GM12878 (cell line): Measurements from ENCODE around the gene GARIN5A. TPM values are rescaled to one million over a fixed set of nuclear protein-coding genes. Genes with fewer than 3 reads are reported as not detected.

Source experiments
- CUX1 ChIP-seq: IDR thresholded peaks from 2 replicates; pipeline ENCODE4 v1.6.1; 2012; ENCODE audit warnings: improper control_type of control experiment, low read depth, low read length; ENCODE audit not compliant: insufficient replicate concordance
- EGR1 ChIP-seq, 2 experiments: IDR thresholded peaks; 1 replicate in 1 of 2; 2 replicates in 1 of 2; pipeline ENCODE4 v1.6.1; 2011 to 2012; ENCODE audit warnings: low read depth in 2 of 2, low read length in 2 of 2, borderline replicate concordance in 1 of 2, mild to moderate bottlenecking in 1 of 2, moderate library complexity in 1 of 2
- EP300 ChIP-seq, 2 experiments: fragments of 150-350 bp in 1 of 2; IDR thresholded peaks; 2 replicates each; pipeline ENCODE4 v1.6.1; 2011 to 2012; ENCODE audit warnings: low read depth in 2 of 2, low read length in 2 of 2, borderline replicate concordance in 1 of 2, improper control_type of control experiment in 1 of 2, inconsistent platforms in 1 of 2; ENCODE audit not compliant: control insufficient read depth in 1 of 2
- ESRRA ChIP-seq: IDR thresholded peaks from 2 replicates; pipeline ENCODE4 v1.6.1; 2012; ENCODE audit warnings: mild to moderate bottlenecking, low read length, improper control_type of control experiment
- GATAD2B ChIP-seq: fragments of 450-650 bp; conservative IDR thresholded peaks from 2 replicates; pipeline ENCODE4 v1.6.1; 2017; ENCODE audit warnings: low read depth, mild to moderate bottlenecking, moderate library complexity
- HDGF ChIP-seq: fragments of 450-650 bp; IDR thresholded peaks from 2 replicates; pipeline ENCODE4 v1.6.1; 2016; ENCODE audit warnings: antibody characterized with exemption
- MEF2A ChIP-seq: IDR thresholded peaks from 2 replicates; pipeline ENCODE4 v1.6.1; 2011; ENCODE audit warnings: low read depth, mild to moderate bottlenecking, low read length, moderate library complexity; ENCODE audit not compliant: insufficient read depth
- MEF2B ChIP-seq: fragments of 450-650 bp; IDR thresholded peaks from 2 replicates; pipeline ENCODE4 v1.6.1; 2018; ENCODE audit warnings: mild to moderate bottlenecking, moderate library complexity; ENCODE audit not compliant: partially characterized antibody, poor library complexity, severe bottlenecking
- NKRF ChIP-seq: fragments of 450-650 bp; conservative IDR thresholded peaks from 2 replicates; pipeline ENCODE4 v1.6.1; 2017; ENCODE audit warnings: mild to moderate bottlenecking, moderate library complexity
- NRF1 ChIP-seq: conservative IDR thresholded peaks from 2 replicates; pipeline ENCODE4 v1.6.1; 2011; ENCODE audit warnings: mild to moderate bottlenecking, low read depth, low read length, improper control_type of control experiment
- PBX3 ChIP-seq: IDR thresholded peaks from 2 replicates; pipeline ENCODE4 v1.6.1; 2011; ENCODE audit warnings: mild to moderate bottlenecking, low read depth, low read length, moderate library complexity; ENCODE audit not compliant: insufficient replicate concordance
- POLR2AphosphoS2 ChIP-seq: IDR thresholded peaks from 2 replicates; pipeline ENCODE4 v1.6.1; 2011; ENCODE audit warnings: low read depth, mild to moderate bottlenecking, low read length, improper control_type of control experiment, moderate library complexity
- RCOR1 ChIP-seq: conservative IDR thresholded peaks from 2 replicates; pipeline ENCODE4 v1.6.1; 2012; ENCODE audit warnings: low read depth, low read length, improper control_type of control experiment
- SIX5 ChIP-seq: IDR thresholded peaks from 2 replicates; pipeline ENCODE4 v1.6.1; 2011; ENCODE audit warnings: mild to moderate bottlenecking, low read depth, low read length, moderate library complexity; ENCODE audit not compliant: severe bottlenecking
- SMARCA5 ChIP-seq: fragments of 450-650 bp; IDR thresholded peaks from 2 replicates; pipeline ENCODE4 v1.6.1; 2017; ENCODE audit warnings: mild to moderate bottlenecking
- SREBF1 ChIP-seq: IDR thresholded peaks from 2 replicates; pipeline ENCODE4 v1.6.1; 2012; ENCODE audit warnings: mild to moderate bottlenecking, low read length
- TCF12 ChIP-seq: IDR thresholded peaks from 2 replicates; pipeline ENCODE4 v1.6.1; 2011; ENCODE audit warnings: low read depth, mild to moderate bottlenecking, low read length
- ZBTB33 ChIP-seq: fragments of 450-650 bp; IDR thresholded peaks from 2 replicates; pipeline ENCODE4 v1.6.1; 2017; ENCODE audit warnings: mild to moderate bottlenecking
- polyA plus RNA-seq, 11 experiments: library from polyadenylated mRNA; depleted of rRNA in 4 of 11; unstranded in 6 of 11; stranded (reverse) in 5 of 11; fragments of >200 nt; fragmentation: Nextera tagmentation in 4 of 11; fragmentation: Illumina TruSeq in 1 of 11; extraction: Ambion mirVana in 4 of 11; extraction: Trizol in 1 of 11; gene quantifications; 1 replicate in 1 of 11; 2 replicates in 10 of 11; pipeline versions ENCODE4 v1.2.1 to v1.2.3, GENCODE V29; 2011 to 2016; ENCODE audit warnings: inconsistent platforms in 2 of 11, missing spikeins in 2 of 11, low read depth in 1 of 11
- total RNA-seq, 4 experiments: library from RNA; depleted of rRNA in 3 of 4; stranded (reverse); fragments of >200 nt in 3 of 4; fragmentation: Illumina TruSeq in 1 of 4; extraction: Trizol in 1 of 4; gene quantifications; 2 replicates each; pipeline versions ENCODE4 v1.2.1 to v1.2.3, GENCODE V29; 2013 to 2021

Gene GARIN5A
- total and polyA plus RNA-seq, 10 of the 15 experiments (the other 5 are each of a cell fraction or from before 2014, with no cell fraction given): 0.18 to 1.2 (median 0.24) TPM; not detected in 6

GRCh38 chr19:50417111-50418081, 59.3 kb downstream of the GARIN5A start (continued):
- TF ChIP-seq GATAD2B (peak; percentile 50), RCOR1 (no peak), SREBF1 (no peak), ZBTB33 (no peak), SIX5 (no peak), MEF2A (no peak), TCF12 (no peak), NKRF (0 out of 2 replicates have a peak, but pooled peaks have one; percentile 8), ESRRA (no peak), EGR1 (IDR thresholded peaks at IDR 0.05; ENCODE audit: borderline replicate concordance in 1 of 2, low read depth in 2 of 2, low read length in 2 of 2) (no peak), SMARCA5 (peak; percentile 89), EP300 (IDR thresholded peaks at IDR 0.05; ENCODE audit: borderline replicate concordance in 1 of 2, control insufficient read depth in 1 of 2, low read depth in 2 of 2, low read length in 2 of 2) (no peak), HDGF (0 out of 2 replicates have a peak, but pooled peaks have one; percentile 75), PBX3 (no peak), NRF1 (no peak), CUX1 (no peak), MEF2B (peak; percentile 94), POLR2AphosphoS2 (no peak)
